GM12891 (cell line): ENCODE results near the gene CCDC191.

Experiments
- POLR2A ChIP-seq: IDR thresholded peaks from 2 replicates; pipeline ENCODE4 v1.6.1; 2011; ENCODE audit warnings: low read depth, low read length, control low read depth
- POLR2AphosphoS5 ChIP-seq: IDR thresholded peaks from 2 replicates; pipeline ENCODE4 v1.6.1; 2011; ENCODE audit warnings: low read depth, low read length, control low read depth
- POU2F2 ChIP-seq: IDR thresholded peaks from 2 replicates; pipeline ENCODE4 v1.6.1; 2011; ENCODE audit warnings: low read depth, mild to moderate bottlenecking, control low read depth, low read length, moderate library complexity
- SPI1 ChIP-seq: IDR thresholded peaks from 2 replicates; pipeline ENCODE4 v1.6.1; 2011; ENCODE audit warnings: low read depth, low read length, control low read depth
- TAF1 ChIP-seq: IDR thresholded peaks from 2 replicates; pipeline ENCODE4 v1.6.1; 2011; ENCODE audit warnings: low read depth, low read length, control low read depth

DNA sequence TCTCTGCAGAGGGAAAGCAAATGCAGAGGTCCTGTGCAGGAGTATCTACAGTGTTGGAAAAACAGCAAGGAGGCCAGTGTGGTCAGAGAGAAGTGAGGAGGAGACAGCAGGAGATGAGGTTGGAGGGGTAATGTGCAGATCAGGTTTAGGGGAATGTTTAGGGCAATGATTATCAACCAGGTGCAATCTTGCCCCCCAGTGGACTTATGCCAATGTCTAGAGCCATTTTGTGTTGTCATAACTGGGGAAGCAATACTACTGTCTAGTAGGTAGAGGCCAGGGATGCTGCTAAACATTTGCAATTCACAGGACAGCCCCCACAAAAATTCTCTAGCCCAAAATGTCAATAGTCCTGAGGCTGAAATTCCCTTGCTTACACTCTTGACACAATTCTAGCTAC lies 13.1 kb downstream of the CCDC191 start:
- TF ChIP-seq POLR2A (no peak), POLR2AphosphoS5 (no peak), SPI1 (no peak), POU2F2 (no peak), TAF1 (no peak)
